MM.1S (cell line): ENCODE results near the gene EDARADD.
"Not testable (repeated sequence)": the region's sequence is repeated elsewhere in the genome, so short reads cannot be mapped to it uniquely, and the experiment has no call there.

Experiments
- DNase-seq: peaks from one replicate; pipeline ENCODE4 v3.0.0-alpha.2; 2015
- H2AFZ ChIP-seq: fragments of 300-600 bp; sonication (generic); 2 replicates; pipeline ENCODE4 v1.6.0; 2016; ENCODE audit warnings: antibody characterized with exemption, low read length
- H3F3A ChIP-seq: fragments of 300-600 bp; sonication (generic); 2 replicates; pipeline ENCODE4 v1.6.1; 2016; ENCODE audit warnings: mild to moderate bottlenecking, antibody characterized with exemption, low read length, moderate library complexity, mixed read lengths; ENCODE audit not compliant: insufficient read depth
- H3K27ac ChIP-seq: fragments of 300-600 bp; sonication (generic); 2 replicates; pipeline ENCODE4 v1.5.1; 2016; ENCODE audit warnings: mild to moderate bottlenecking, low read length
- H3K27me3 ChIP-seq: fragments of 300-600 bp; sonication (generic); replicated peaks from 2 replicates; pipeline ENCODE4 v1.6.0; 2016; ENCODE audit warnings: low read length; ENCODE audit not compliant: insufficient read depth
- H3K36me3 ChIP-seq: fragments of 300-600 bp; sonication (generic); replicated peaks from 2 replicates; pipeline ENCODE4 v1.6.1; 2016; ENCODE audit warnings: mild to moderate bottlenecking, low read length, mixed read lengths; ENCODE audit not compliant: insufficient read depth
- H3K4me1 ChIP-seq: fragments of 300-600 bp; sonication (generic); 2 replicates; pipeline ENCODE4 v1.6.1; 2016; ENCODE audit warnings: low read length, mixed read lengths
- H3K4me2 ChIP-seq: fragments of 300-600 bp; sonication (generic); 2 replicates; pipeline ENCODE4 v1.6.0; 2016; ENCODE audit warnings: low read depth, low read length
- H3K4me3 ChIP-seq: fragments of 300-600 bp; sonication (generic); 2 replicates; pipeline ENCODE4 v1.5.1; 2016; ENCODE audit warnings: low read length, mixed read lengths
- H3K79me2 ChIP-seq: fragments of 300-600 bp; sonication (generic); 2 replicates; pipeline ENCODE4 v1.6.1; 2016; ENCODE audit warnings: mixed run types, low read length, mixed read lengths
- H3K9ac ChIP-seq: fragments of 300-600 bp; sonication (generic); 2 replicates; pipeline ENCODE4 v1.6.1; 2016; ENCODE audit warnings: low read length, mixed read lengths
- H3K9me2 ChIP-seq: fragments of 300-600 bp; sonication (generic); replicated peaks from 2 replicates; pipeline ENCODE4 v1.6.1; 2016; ENCODE audit warnings: mild to moderate bottlenecking, low read length, mixed read lengths; ENCODE audit not compliant: insufficient read depth
- H3K9me3 ChIP-seq: fragments of 300-600 bp; sonication (generic); replicated peaks from 2 replicates; pipeline ENCODE4 v1.6.1; 2016; ENCODE audit warnings: mild to moderate bottlenecking, low read length, mixed read lengths; ENCODE audit not compliant: insufficient read depth
- H4K20me1 ChIP-seq: fragments of 300-600 bp; sonication (generic); 2 replicates; pipeline ENCODE4 v1.6.1; 2016; ENCODE audit warnings: mild to moderate bottlenecking, low read length, moderate library complexity, mixed read lengths; ENCODE audit not compliant: insufficient read depth
- CTCF ChIP-seq: fragments of 300-600 bp; sonication (generic); IDR thresholded peaks from 2 replicates; pipeline ENCODE4 v1.5.1; 2016; ENCODE audit warnings: antibody characterized with exemption, low read length, mixed read lengths
- EZH2 ChIP-seq: fragments of 300-600 bp; sonication (generic); optimal IDR thresholded peaks from 2 replicates; pipeline ENCODE3; 2017; ENCODE audit warnings: low read depth, mild to moderate bottlenecking, antibody characterized with exemption, low read length, mixed read lengths
- EZH2phosphoT487 ChIP-seq: fragments of 300-600 bp; sonication (generic); IDR thresholded peaks from 2 replicates; pipeline ENCODE4 v1.6.1; 2018; ENCODE audit warnings: antibody characterized with exemption, low read length

Gene EDARADD

GRCh38 chr1:236480758-236481436 lies 86.8 kb downstream of the EDARADD start:
- Histone ChIP-seq H4K20me1 (no peaks in the 10 kb centered on the region), H3K4me3 (no peak overlapping the region), H3F3A (no peaks in the 10 kb centered on the region), H3K4me1 (no peaks in the 10 kb centered on the region), H2AFZ (no peak overlapping the region), H3K27ac (no peak overlapping the region), H3K36me3 (no peaks in the 10 kb centered on the region), H3K9me3 (no peaks in the 10 kb centered on the region), H3K79me2 (no peaks in the 10 kb centered on the region), H3K4me2 (no peak overlapping the region), H3K27me3 (no peaks in the 10 kb centered on the region), H3K9ac (no peak overlapping the region), H3K9me2 (no peaks in the 10 kb centered on the region)
- no peak for DNase-seq
- TF ChIP-seq CTCF (no peak), EZH2 (no peak), EZH2phosphoT487 (no peak)

GRCh38 chr1:236484310-236484971 lies 90.4 kb downstream of the EDARADD start:
- Histone ChIP-seq H4K20me1 (no peaks in the 10 kb centered on the region), H3K79me2 (no peaks in the 10 kb centered on the region), H3K27me3 (no peaks in the 10 kb centered on the region), H3K4me2 (no peak overlapping the region), H3K36me3 (no peaks in the 10 kb centered on the region), H3K4me1 (no peaks in the 10 kb centered on the region), H3K4me3 (no peak overlapping the region), H3K9me2 (no peaks in the 10 kb centered on the region), H3K9ac (no peak overlapping the region), H3K27ac (no peak overlapping the region), H2AFZ (no peak overlapping the region), H3F3A (no peaks in the 10 kb centered on the region), H3K9me3 (no peaks in the 10 kb centered on the region)
- no peak for TF ChIP-seq EZH2
- no peak for TF ChIP-seq CTCF
- no peak for TF ChIP-seq EZH2phosphoT487
- DNase-seq: no peak

- Histone ChIP-seq H3K4me1 (no peaks in the 10 kb centered on the region), H3K79me2 (no peaks in the 10 kb centered on the region), H3K4me2 (no peak overlapping the region), H3K27me3 (0 out of 2 replicates have a peak, but pooled peaks cover 4% of the 10 kb centered on the region), H3K9ac (no peak overlapping the region), H3K9me3 (no peaks in the 10 kb centered on the region), H3K4me3 (no peak overlapping the region), H3F3A (no peaks in the 10 kb centered on the region), H3K27ac (no peak overlapping the region), H3K9me2 (no peaks in the 10 kb centered on the region), H4K20me1 (no peaks in the 10 kb centered on the region), H2AFZ (no peak overlapping the region), H3K36me3 (no peaks in the 10 kb centered on the region)
- TF ChIP-seq EZH2phosphoT487 (no peak), EZH2 (no peak), CTCF (no peak)
- DNase-seq: no peak
Observed at GRCh38 chr1:236486356-236487002, 92.4 kb downstream of the EDARADD start.

GRCh38 chr1:236489161-236489560 lies 95.1 kb downstream of the EDARADD start:
- H3K9me2 ChIP-seq, H3K4me3 ChIP-seq, H3K27me3 ChIP-seq: not testable (repeated sequence)

More at GRCh38 chr1:236489161-236489560, 95.1 kb downstream of the EDARADD start:
- H3K9me3 ChIP-seq, H3F3A ChIP-seq, H3K4me2 ChIP-seq, H3K9ac ChIP-seq, H3K4me1 ChIP-seq, H3K36me3 ChIP-seq, H2AFZ ChIP-seq, H3K79me2 ChIP-seq, H3K27ac ChIP-seq, H4K20me1 ChIP-seq, DNase-seq: not testable (repeated sequence)
